CD4-positive, alpha-beta memory T cell (primary cell): ENCODE measurements around the gene MICALL2. TPM values are rescaled to one million over a fixed set of nuclear protein-coding genes. Genes with fewer than 3 reads are reported as not detected.
A peak's percentile ranks its signal among the peaks of the same experiment; 100 is the strongest.

ENCODE experiments used
- CTCF ChIA-PET: fragments of 350-600 bp; sonication (Branson Sonifier 250); formaldehyde crosslinking; loops from one replicate; lab custom pipeline; 2021; ENCODE audit warnings: inconsistent platforms; ENCODE audit not compliant: partially characterized antibody; lab: Charles Lee
- POLR2A ChIA-PET: fragments of 350-600 bp; sonication (Branson Sonifier 250); formaldehyde crosslinking; loops from one replicate; lab custom pipeline; 2021; ENCODE audit not compliant: partially characterized antibody; lab: Charles Lee
- DNase-seq, 5 donors: peaks; one replicate each; pipeline versions ENCODE4 v3.0.0 to v3.0.0-alpha.2; 2020 to 2022; ENCODE audit warnings: mixed read lengths in 1 of 5
- H3K27ac ChIP-seq: one replicate; pipeline ENCODE4 v1.7.0; 2013; ENCODE audit warnings: low read depth, low read length
- H3K27me3 ChIP-seq: 2 replicates; pipeline ENCODE4 v1.7.0; 2013; ENCODE audit warnings: mild to moderate bottlenecking, low read length, moderate library complexity; ENCODE audit not compliant: insufficient read depth
- H3K36me3 ChIP-seq: 2 replicates; pipeline ENCODE4 v1.7.0; 2013; ENCODE audit warnings: mild to moderate bottlenecking, low read length, moderate library complexity; ENCODE audit not compliant: insufficient read depth
- H3K4me1 ChIP-seq: 2 replicates; pipeline ENCODE4 v1.7.0; 2013; ENCODE audit warnings: mild to moderate bottlenecking, low read length, moderate library complexity; ENCODE audit not compliant: insufficient read depth
- H3K4me3 ChIP-seq, 2 donors: one replicate each; pipeline ENCODE4 v1.7.0; 2013; ENCODE audit warnings: low read length in 2 of 2, mild to moderate bottlenecking in 1 of 2
- H3K9me3 ChIP-seq, 2 donors: one replicate each; pipeline ENCODE4 v1.7.0; 2013; ENCODE audit warnings: low read length in 2 of 2, control low read depth in 1 of 2; ENCODE audit not compliant: control insufficient read depth in 1 of 2
- H3K27ac Mint-ChIP-seq, 7 donors: one replicate each; pipeline ENCODE4 v1.8.0; 2020 to 2021; ENCODE audit warnings: mixed read lengths in 7 of 7, mild to moderate bottlenecking in 6 of 7, inconsistent platforms in 3 of 7, moderate library complexity in 3 of 7
- H3K27me3 Mint-ChIP-seq, 2 donors: one replicate each; pipeline ENCODE4 v1.8.0; 2020 to 2021; ENCODE audit warnings: mixed read lengths in 2 of 2
- H3K36me3 Mint-ChIP-seq, 2 donors: one replicate each; pipeline ENCODE4 v1.8.0; 2020 to 2021; ENCODE audit warnings: mixed read lengths in 2 of 2, inconsistent platforms in 1 of 2, mild to moderate bottlenecking in 1 of 2
- H3K4me1 Mint-ChIP-seq, 4 donors: one replicate each; pipeline ENCODE4 v1.8.0; 2020 to 2021; ENCODE audit warnings: mixed read lengths in 4 of 4, mild to moderate bottlenecking in 1 of 4
- H3K4me3 Mint-ChIP-seq, 8 donors: one replicate each; pipeline ENCODE4 v1.8.0; 2020 to 2021; ENCODE audit warnings: mixed read lengths in 8 of 8, mild to moderate bottlenecking in 7 of 8, moderate library complexity in 6 of 8, inconsistent platforms in 3 of 8
- H3K9me3 Mint-ChIP-seq, 8 donors: one replicate each; pipeline ENCODE4 v1.8.0; 2020 to 2021; ENCODE audit warnings: mixed read lengths in 8 of 8, mild to moderate bottlenecking in 5 of 8, inconsistent platforms in 3 of 8, moderate library complexity in 1 of 8
- intact Hi-C: fragments of 100-400 bp; cut with micrococcal nuclease; formaldehyde crosslinking; loops from one replicate; pipeline ENCODE4 v1.15.1; 2023
- polyA plus RNA-seq, 2 donors: library from polyadenylated mRNA; unstranded; fragments of 300-500 nt; fragmentation: Illumina TruSeq; gene quantifications; one replicate each; pipeline ENCODE4 v1.2.3, GENCODE V29; 2021
- total RNA-seq, 2 experiments: library from RNA; stranded (reverse); gene quantifications; one replicate each; pipeline ENCODE4 v1.2.3, GENCODE V29; 2021

MICALL2 gene
- total and polyA plus RNA-seq, 4 experiments from 2014 or later, result 0.44 to 3.3 (median 2.6) TPM; not detected in 1

DNA sequence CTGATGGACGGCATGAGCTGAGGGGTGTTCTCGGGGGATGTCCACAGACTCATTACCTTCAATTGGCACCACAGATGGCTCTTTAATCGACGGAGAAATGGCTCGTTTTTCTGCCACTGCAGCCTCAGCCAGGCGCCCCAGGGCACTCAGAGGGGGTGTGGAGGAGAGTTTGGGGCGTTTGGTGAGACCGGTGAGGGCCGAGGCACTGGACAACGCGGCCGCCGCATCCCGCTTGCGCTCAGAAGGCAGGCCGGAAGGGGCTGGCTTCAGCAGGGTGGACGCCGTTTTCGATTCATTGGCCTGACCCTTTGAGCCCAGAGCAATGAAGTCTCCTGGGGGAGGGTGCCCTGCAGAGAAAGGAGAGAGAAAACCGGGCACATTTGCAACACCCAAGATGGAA is 43.6 kb upstream of the MICALL2 start:
- no peaks in the 10 kb centered on the region for H3K9me3 ChIP-seq
- peaks cover 34% of the 10 kb centered on the region for H3K4me1 ChIP-seq
- no peak overlapping the region for H3K27ac ChIP-seq
- H3K36me3 ChIP-seq, result peaks cover 25% of the 10 kb centered on the region
- ChIA-PET CTCF (no interaction called here), POLR2A (interaction anchor here (1.2 kb wide), 1 partner anchor 10 kb away, joined by 4 read pairs; no protein-coding TSS in a partner anchor)
- Mint-ChIP-seq H3K4me1 (peaks cover 21 to 37% (median 31%) of the 10 kb centered on the region in 4 donors), H3K27me3 (no peaks in the 10 kb centered on the region), H3K27ac (peak overlapping the region in 6 of 7 donors; percentile 56 to 88 (median 79)), H3K36me3 (peaks cover 8 to 31% of the 10 kb centered on the region in 2 donors), H3K9me3 (peaks cover 0 to 3% (median 0%) of the 10 kb centered on the region in 8 donors), H3K4me3 (peak overlapping the region; percentile 79 to 87 (median 86))
- DNase-seq, result peak in 1 of 5 donors; percentile 33
- intact Hi-C loops, result no loop called here
- no peaks in the 10 kb centered on the region for H3K27me3 ChIP-seq
- peak overlapping the region in 1 of 2 donors; percentile 89 for H3K4me3 ChIP-seq

DNA sequence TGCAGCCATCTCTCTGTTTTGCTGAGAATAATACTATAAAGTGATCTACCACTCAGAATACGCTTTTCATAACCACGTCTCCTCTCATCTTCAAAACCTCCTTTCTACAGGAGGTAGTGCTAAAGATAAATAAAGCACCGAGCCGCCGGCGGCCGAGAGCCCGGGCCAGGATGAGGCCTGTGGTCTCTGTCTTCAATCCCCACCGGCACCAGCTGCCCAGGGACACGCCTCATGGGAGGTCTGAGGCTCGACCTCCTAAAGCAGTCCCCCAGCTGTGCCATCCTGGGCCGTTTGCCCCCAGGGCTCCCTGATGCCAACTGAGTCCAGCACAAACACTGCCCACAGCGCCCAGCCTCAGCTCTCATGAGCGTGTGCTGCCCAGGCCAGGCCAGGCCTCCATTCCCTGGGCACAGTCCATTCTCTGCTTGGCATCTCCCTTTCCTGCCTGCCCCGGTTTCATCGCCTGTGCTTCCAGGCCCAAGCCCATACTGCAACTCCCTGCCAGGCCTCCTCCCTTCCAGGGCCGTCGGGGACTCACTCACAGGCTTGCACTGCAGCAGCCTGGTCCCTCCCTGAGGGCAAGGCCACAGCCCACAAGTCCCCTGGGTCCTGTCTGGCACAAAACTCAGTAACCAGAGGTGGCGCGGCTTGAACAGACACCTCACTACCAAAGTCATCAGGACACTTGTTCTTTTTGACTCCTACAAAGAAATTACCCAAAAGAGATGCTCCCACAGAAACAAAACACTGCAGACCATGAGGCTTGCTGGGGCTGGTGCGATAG is 42.4 kb upstream of the MICALL2 start:
- H3K4me1 ChIP-seq, result peaks cover 31% of the 10 kb centered on the region
- no peaks in the 10 kb centered on the region for H3K27me3 ChIP-seq
- H3K4me3 ChIP-seq, result no peak overlapping the region
- no peaks in the 10 kb centered on the region for H3K9me3 ChIP-seq
- H3K36me3 ChIP-seq, result peaks cover 36% of the 10 kb centered on the region
- Mint-ChIP-seq H3K4me1 (peaks cover 18 to 33% (median 27%) of the 10 kb centered on the region in 4 donors), H3K9me3 (peaks cover 0 to 3% (median 0%) of the 10 kb centered on the region in 8 donors), H3K4me3 (peak overlapping the region; percentile 63 to 87 (median 84)), H3K27ac (peak overlapping the region in 4 of 7 donors; percentile 61 to 81 (median 75)), H3K36me3 (peaks cover 16 to 41% of the 10 kb centered on the region in 2 donors), H3K27me3 (no peaks in the 10 kb centered on the region)
- DNase-seq, result peak in 1 of 5 donors; percentile 9
- ChIA-PET POLR2A (no interaction called here), CTCF (interaction anchor here (1.8 kb wide), 1 partner anchor 27 kb away, joined by 5 read pairs; no protein-coding TSS in a partner anchor)
- intact Hi-C loops, result no loop called here
- H3K27ac ChIP-seq, result no peak overlapping the region

DNA sequence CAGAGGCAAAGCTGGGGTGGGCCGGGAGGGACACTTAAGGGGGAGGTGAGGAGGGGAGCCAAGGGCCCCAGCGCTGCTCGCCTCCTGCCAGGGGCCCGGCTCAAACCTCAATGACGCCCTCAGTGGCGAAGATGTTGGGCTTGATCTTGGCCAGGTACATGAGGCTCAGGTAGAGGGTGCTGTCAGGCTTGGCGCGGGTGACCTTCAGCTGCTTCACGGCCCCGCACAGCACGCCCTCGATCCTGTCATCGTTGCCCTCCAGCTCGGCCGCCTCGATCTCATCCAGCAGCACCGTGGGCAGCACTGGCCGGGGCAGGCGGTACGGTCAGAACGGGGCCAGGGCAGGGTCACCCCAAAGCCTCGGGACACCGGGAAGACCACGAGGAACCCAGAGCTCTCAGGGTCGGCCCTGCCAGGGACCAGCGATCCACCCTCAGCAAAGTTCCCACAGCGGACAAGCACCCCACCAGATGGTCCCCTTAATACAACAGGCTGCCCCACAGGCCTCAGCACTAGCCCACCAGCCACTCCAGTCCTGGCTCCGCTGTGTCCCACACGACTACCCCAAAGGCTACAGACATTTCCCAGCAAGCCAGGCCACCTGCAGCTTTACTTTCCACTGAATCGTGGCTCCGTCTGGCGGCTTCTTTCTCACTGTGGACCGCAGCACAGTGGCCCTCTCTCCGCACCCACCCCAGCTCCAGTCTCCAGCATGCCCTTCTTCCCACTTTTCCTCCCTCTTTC is 41.0 kb upstream of the MICALL2 start:
- Mint-ChIP-seq H3K36me3 (peaks cover 16 to 44% of the 10 kb centered on the region in 2 donors), H3K27ac (peak overlapping the region in 2 of 7 donors; percentile 13 to 15), H3K4me1 (peaks cover 14 to 30% (median 22%) of the 10 kb centered on the region in 4 donors), H3K9me3 (no peaks in the 10 kb centered on the region), H3K4me3 (no peak overlapping the region), H3K27me3 (no peaks in the 10 kb centered on the region)
- POLR2A ChIA-PET, result no interaction called here
- H3K4me3 ChIP-seq, result no peak overlapping the region
- CTCF ChIA-PET, result interaction anchor here (1.8 kb wide), 1 partner anchor 26 kb away, joined by 5 read pairs; no protein-coding TSS in a partner anchor
- peaks cover 41% of the 10 kb centered on the region for H3K36me3 ChIP-seq
- intact Hi-C loops, result no loop called here
- no peak for DNase-seq
- no peaks in the 10 kb centered on the region for H3K9me3 ChIP-seq
- no peaks in the 10 kb centered on the region for H3K27me3 ChIP-seq
- peaks cover 24% of the 10 kb centered on the region for H3K4me1 ChIP-seq
- H3K27ac ChIP-seq, result no peak overlapping the region

DNA sequence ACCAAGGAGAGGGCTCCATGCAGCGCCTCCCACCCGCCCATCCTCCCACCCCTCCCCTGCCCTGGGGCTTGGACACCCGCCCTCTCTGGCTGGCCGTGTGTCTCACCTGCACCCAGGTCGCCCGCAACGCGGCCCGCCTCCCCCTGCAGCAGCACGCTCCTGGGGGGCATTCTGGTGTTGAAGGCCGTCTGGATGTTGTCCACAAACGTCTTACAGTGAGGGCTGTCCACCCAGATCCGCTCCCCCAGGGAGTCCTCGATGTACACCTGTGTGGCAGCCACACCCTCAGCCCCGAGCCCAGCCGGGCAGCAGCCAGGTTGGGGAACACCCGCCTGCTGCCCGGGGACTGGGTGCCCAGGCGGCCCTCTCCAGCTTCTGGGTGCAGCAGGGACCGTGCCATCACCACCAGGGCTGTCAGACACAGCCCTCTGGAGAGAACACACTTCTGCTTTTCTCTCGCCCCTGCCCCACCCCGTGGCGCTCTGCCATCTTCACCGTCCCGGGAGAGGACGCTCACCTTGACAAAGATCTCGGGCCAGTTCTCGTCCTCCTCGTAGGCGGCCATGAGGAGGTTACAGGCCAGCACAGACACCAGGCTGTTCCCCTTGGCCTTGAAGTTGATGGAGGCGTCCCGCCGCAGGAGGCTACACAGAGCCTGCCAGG is 40.2 kb upstream of the MICALL2 start:
- Mint-ChIP-seq H3K27ac (no peak overlapping the region), H3K4me3 (no peak overlapping the region), H3K9me3 (no peaks in the 10 kb centered on the region), H3K27me3 (no peaks in the 10 kb centered on the region), H3K4me1 (peaks cover 14 to 28% (median 22%) of the 10 kb centered on the region in 4 donors), H3K36me3 (peaks cover 16 to 44% of the 10 kb centered on the region in 2 donors)
- Histone ChIP-seq H3K27ac (no peak overlapping the region), H3K9me3 (no peaks in the 10 kb centered on the region), H3K4me3 (no peak overlapping the region), H3K36me3 (peaks cover 41% of the 10 kb centered on the region), H3K27me3 (no peaks in the 10 kb centered on the region), H3K4me1 (peaks cover 24% of the 10 kb centered on the region)
- ChIA-PET CTCF (no interaction called here), POLR2A (no interaction called here)
- intact Hi-C loops, result no loop called here
- DNase-seq, result no peak

DNA sequence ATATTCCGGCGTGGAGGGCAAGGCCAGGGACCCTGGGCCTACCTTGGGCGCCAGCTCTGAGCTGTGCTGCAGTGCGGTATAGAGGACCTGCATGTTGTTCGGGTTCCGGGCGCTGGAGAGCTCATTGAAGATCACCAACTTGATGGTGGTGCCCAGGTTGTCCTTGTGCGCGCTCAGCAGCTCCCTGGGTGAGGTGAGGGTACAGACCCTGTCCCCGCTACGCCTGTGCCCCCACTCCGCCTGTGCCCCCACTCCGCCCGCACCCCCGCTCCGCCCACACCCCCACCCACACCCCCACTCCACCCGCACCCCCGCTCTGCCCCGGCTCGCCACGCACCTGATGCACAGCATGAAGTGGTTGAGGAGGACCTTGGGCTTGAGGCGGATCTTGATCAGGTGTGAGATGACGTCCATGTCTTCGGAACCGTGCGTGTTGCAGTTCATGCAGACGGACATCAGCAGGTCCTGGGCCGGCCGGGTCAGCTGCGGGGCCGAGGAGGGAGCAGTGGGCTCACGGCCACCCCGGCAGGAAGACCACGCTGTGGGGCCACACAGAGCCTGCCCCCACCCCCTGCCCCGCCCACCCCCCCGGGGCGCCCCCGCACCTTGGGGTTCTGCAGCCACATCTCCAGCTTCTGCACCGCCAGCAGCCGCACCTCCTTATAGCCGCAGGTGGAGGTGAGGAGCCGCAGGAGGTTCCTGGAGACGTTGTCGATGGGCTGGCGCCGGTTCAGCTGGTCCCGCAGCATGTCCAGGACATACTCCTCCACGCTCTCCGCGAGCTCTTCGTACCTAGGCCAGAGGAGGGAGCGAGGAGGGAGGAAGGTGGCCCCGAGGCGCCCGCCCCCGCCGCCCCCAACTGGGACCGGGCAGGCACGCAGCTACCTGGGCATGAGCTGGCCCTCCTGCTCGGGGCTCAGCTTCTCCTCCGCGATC is 39.4 kb upstream of the MICALL2 start:
- no peaks in the 10 kb centered on the region for H3K9me3 Mint-ChIP-seq
- peaks cover 41% of the 10 kb centered on the region for H3K36me3 ChIP-seq
- no peak overlapping the region for H3K27ac ChIP-seq

DNA sequence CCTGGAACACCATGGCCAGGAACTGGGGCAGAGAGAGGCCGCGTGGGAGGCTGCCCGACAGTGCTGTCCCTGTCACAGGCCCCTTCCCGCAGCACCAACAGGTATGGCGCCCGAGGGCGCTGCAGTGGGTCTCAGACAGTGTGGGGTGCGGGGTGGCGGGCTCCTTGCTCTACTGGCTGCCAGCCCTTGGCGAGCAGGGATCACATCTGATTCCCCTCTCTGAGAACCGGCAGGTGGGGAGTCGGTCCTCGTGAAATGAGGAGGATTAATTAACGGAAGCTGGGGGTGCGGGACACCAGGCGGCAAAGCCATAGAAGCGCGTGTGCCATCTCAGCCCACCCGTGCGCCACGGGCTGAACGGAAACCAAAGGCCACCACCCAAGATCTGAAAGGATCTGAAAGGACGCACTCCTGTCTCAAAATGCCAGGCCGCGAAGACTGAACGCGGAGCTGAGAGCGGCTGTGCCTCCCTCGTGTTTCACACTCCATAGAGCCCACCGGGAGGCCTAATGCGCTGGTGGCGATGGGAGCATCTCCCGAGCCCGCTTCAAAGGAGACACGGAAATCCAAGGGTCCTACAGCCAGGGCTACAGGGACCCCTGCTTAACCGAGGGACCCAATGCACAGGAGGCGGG is 38.1 kb upstream of the MICALL2 start:
- no peak overlapping the region for H3K4me3 Mint-ChIP-seq
- H3K27me3 Mint-ChIP-seq, result no peaks in the 10 kb centered on the region
- intact Hi-C loops, result no loop called here
- no peak overlapping the region for H3K27ac ChIP-seq
- no peak overlapping the region for H3K4me3 ChIP-seq
- peaks cover 11 to 14% (median 13%) of the 10 kb centered on the region in 4 donors for H3K4me1 Mint-ChIP-seq
- peaks cover 19 to 41% of the 10 kb centered on the region in 2 donors for H3K36me3 Mint-ChIP-seq
- no peak overlapping the region for H3K27ac Mint-ChIP-seq
- ChIA-PET CTCF (interaction anchor here (0.6 to 1.5 kb wide), 3 partner anchors 8 to 816 kb away, joined by 3 to 5 read pairs (median 4); no protein-coding TSS in a partner anchor), POLR2A (no interaction called here)
- H3K27me3 ChIP-seq, result no peaks in the 10 kb centered on the region
- no peak for DNase-seq
- H3K4me1 ChIP-seq, result peaks cover 11% of the 10 kb centered on the region
- no peaks in the 10 kb centered on the region for H3K9me3 Mint-ChIP-seq
- H3K36me3 ChIP-seq, result peaks cover 39% of the 10 kb centered on the region
- H3K9me3 ChIP-seq, result no peaks in the 10 kb centered on the region

More for the DNA sequence above, 39.4 kb upstream of the MICALL2 start:
- peaks cover 16 to 42% of the 10 kb centered on the region in 2 donors for H3K36me3 Mint-ChIP-seq
- CTCF ChIA-PET, result interaction anchor here (1.0 to 1.5 kb wide), 2 partner anchors 10 to 24 kb away, joined by 4 to 5 read pairs; no protein-coding TSS in a partner anchor
- intact Hi-C loops, result no loop called here
- no peak overlapping the region for H3K27ac Mint-ChIP-seq
- H3K4me3 Mint-ChIP-seq, result no peak overlapping the region
- Histone ChIP-seq H3K9me3 (no peaks in the 10 kb centered on the region), H3K4me3 (no peak overlapping the region), H3K4me1 (peaks cover 23% of the 10 kb centered on the region), H3K27me3 (no peaks in the 10 kb centered on the region)
- DNase-seq, result peak in 1 of 5 donors; percentile 23
- POLR2A ChIA-PET, result no interaction called here
- H3K27me3 Mint-ChIP-seq, result no peaks in the 10 kb centered on the region
- peaks cover 14 to 23% (median 22%) of the 10 kb centered on the region in 4 donors for H3K4me1 Mint-ChIP-seq
